GM12865 (cell line): ENCODE data around the gene SIDT2.

ENCODE experiments used
- DNase-seq: peaks from one replicate; pipeline ENCODE4 v3.0.0; 2010; ENCODE audit warnings: low read depth
- H3K4me3 ChIP-seq: 2 replicates; pipeline ENCODE4 v1.5.1; 2011; ENCODE audit warnings: mild to moderate bottlenecking, low read depth, low read length, control low read depth
- CTCF ChIP-seq: IDR thresholded peaks from 2 replicates; pipeline ENCODE4 v1.5.1; 2011; ENCODE audit warnings: low read length, control low read depth, low read depth, inconsistent platforms; ENCODE audit not compliant: insufficient read depth; ENCODE audit errors: missing control alignments

The SIDT2 gene

DNA sequence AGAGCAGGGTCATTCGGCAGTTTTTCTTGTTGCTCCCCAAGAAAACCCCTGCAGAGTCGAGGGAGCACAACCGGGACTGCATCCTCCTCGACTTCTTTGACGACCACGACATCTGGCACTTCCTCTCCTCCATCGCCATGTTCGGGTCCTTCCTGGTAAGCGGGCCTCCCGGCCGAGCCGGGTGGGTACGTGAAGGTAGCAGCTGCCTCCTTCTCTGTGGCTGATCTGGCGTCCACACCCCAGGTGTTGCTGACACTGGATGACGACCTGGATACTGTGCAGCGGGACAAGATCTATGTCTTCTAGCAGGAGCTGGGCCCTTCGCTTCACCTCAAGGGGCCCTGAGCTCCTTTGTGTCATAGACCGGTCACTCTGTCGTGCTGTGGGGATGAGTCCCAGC lies 17.2 kb downstream of the SIDT2 start:
- no peak for TF ChIP-seq CTCF
- no peak for DNase-seq
- H3K4me3 ChIP-seq: no peak overlapping the region

GRCh38 chr11:117197006-117197405 lies 18.5 kb downstream of the SIDT2 start:
- no peak for TF ChIP-seq CTCF
- H3K4me3 ChIP-seq: no peak overlapping the region
- DNase-seq: no peak

DNA sequence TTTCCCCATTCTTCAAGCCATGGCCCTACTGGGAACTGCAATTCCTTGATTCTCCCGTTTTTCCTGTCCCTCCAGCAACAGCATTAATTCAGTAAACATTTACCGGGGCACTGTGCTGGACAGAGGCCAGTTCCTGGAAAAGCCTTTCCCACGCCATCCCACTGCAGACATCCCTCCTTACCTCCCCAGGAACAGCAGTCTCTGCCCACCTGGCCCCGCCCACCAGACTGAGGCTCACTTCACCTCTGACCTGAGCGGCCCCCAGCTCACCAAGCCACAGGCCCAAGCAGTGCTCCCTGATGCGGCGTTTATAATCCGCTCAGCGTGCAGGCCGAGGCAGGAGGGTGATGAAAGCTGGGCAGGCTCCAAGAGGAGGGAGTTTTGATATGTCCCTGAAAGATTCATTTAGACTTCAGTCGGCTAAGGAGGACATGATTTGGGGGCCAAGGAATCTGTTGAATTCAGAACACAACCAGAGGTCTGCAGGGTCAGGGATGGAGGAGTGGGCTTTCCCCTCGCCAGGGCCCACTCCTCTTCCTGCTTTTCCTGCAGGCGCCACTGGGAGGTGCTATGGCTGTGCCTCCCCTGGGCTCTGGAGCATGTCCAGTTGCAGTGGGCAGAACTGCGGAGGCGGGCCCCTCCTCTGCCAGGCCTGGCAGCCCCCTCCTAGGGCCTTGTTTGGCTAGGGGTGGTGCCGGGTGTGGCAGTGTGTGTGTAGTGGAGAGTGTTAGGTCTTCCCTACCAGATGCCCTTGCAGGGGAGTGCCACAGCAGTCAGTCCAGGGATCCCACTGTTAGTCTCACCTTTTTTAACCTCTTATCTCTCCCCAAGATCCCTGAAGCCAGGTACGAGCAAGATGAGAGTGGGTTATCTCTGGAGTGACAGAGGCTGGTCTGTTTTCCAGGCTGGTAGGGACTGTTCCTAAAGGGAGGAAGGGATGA lies 19.2 kb downstream of the SIDT2 start:
- no peak overlapping the region for H3K4me3 ChIP-seq
- TF ChIP-seq CTCF: peak; percentile 22
- DNase-seq: no peak

DNA sequence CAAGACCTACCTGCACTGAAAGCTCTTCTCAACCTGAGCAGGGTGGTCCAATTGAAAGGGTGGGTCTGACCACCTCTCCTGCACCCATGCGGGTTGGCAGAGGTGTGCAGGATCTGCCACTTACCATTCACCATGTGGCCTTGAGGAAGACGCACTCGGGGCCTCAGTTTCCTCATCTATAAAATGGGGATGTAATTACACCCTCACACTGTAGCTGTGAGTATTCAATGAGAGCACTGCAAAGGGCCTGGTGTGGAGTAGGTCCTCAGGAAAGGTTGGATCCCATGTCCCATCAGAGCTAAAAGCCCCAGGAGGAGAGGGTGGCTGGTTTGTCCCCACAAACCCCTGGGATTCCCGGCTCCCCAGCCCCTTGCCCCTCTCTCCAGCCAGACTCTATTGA lies 20.1 kb downstream of the SIDT2 start:
- no peak for TF ChIP-seq CTCF
- no peak overlapping the region for H3K4me3 ChIP-seq
- no peak for DNase-seq

GRCh38 chr11:117199053-117199915 lies 20.7 kb downstream of the SIDT2 start, which contains the start of gene TAGLN:
Gene TAGLN (plus strand): TSS chr11:117199370. CDS start chr11:117203014, 3,644 bp downstream.
- no peak for TF ChIP-seq CTCF
- H3K4me3 ChIP-seq: no peak within 1 kb of the TSS
- DNase-seq: no peak

GRCh38 chr11:117199916-117200812 lies 21.6 kb downstream of the SIDT2 start:
- no peak for DNase-seq
- H3K4me3 ChIP-seq: no peak overlapping the region
- TF ChIP-seq CTCF: no peak
